Kidney tubule cell (primary cell): ENCODE measurements around the gene UQCR11.

ENCODE experiments used
- DNase-seq: peaks from one replicate; pipeline ENCODE4 v3.0.0-alpha.2; 2018; ENCODE audit warnings: low spot score

The UQCR11 gene

GRCh38 chr19:1615156-1615765 is 10.0 kb upstream of the UQCR11 start:
- no peak for DNase-seq

- DNase-seq, result no peak
These were observed 8.7 kb upstream of the UQCR11 start for GRCh38 chr19:1613808-1614570.

- DNase-seq, result no peak
These were observed 7.9 kb upstream of the UQCR11 start for GRCh38 chr19:1613146-1613545.

- DNase-seq, result no peak
These were observed 7.1 kb upstream of the UQCR11 start for GRCh38 chr19:1612114-1613086.

GRCh38 chr19:1611353-1611752 is 6.1 kb upstream of the UQCR11 start:
- DNase-seq, result no peak

- no peak for DNase-seq
These were observed 5.3 kb upstream of the UQCR11 start for GRCh38 chr19:1610579-1610978.

GRCh38 chr19:1609680-1610474 is 4.6 kb upstream of the UQCR11 start:
- DNase-seq, result no peak

- DNase-seq, result no peak
These were observed 3.8 kb upstream of the UQCR11 start for GRCh38 chr19:1609103-1609396.

GRCh38 chr19:1608359-1609102 is 3.3 kb upstream of the UQCR11 start:
- DNase-seq, result peak; percentile 12

- DNase-seq, result no peak
These were observed 933 bp upstream of the UQCR11 start for GRCh38 chr19:1606138-1606651.

- no peak for DNase-seq
These were observed 3.1 kb downstream of the UQCR11 start for GRCh38 chr19:1602091-1602707.

- no peak for DNase-seq
These were observed 3.6 kb downstream of the UQCR11 start for GRCh38 chr19:1601613-1602064.

GRCh38 chr19:1599460-1599846 is 5.8 kb downstream of the UQCR11 start:
- no peak for DNase-seq

GRCh38 chr19:1598777-1599459 is 6.3 kb downstream of the UQCR11 start:
- DNase-seq, result no peak

- no peak for DNase-seq
These were observed 11.8 kb downstream of the UQCR11 start for GRCh38 chr19:1593501-1593772.

- peak; percentile 94 for DNase-seq
These were observed 12.3 kb downstream of the UQCR11 start, which contains the start of gene MBD3 for GRCh38 chr19:1592755-1593500. MBD3 (minus strand) TSS chr19:1592865; CDS start chr19:1592631, 234 bp downstream.

GRCh38 chr19:1592024-1592754 is 13.1 kb downstream of the UQCR11 start:
- peak; percentile 93 for DNase-seq

- DNase-seq, result peak; percentile 28
These were observed 13.7 kb downstream of the UQCR11 start for GRCh38 chr19:1591421-1592023.
